Retinal pigment epithelial cell (primary cell): ENCODE measurements around the gene OAF.
"Not testable (repeated sequence)": the region's sequence is repeated elsewhere in the genome, so short reads cannot be mapped to it uniquely, and the experiment has no call there.

Experiments used
- DNase-seq: peaks from one replicate; pipeline ENCODE4 v3.0.0-alpha.2; 2010; ENCODE audit warnings: low read depth
- H3K4me3 ChIP-seq: 2 replicates; pipeline ENCODE4 v1.5.1; 2011; ENCODE audit warnings: mild to moderate bottlenecking, low read length, control low read depth, moderate library complexity
- TF ChIP-seq, protein P1 (sequence below): conservative IDR thresholded peaks from 2 replicates; pipeline ENCODE4 v1.5.1; 2011; ENCODE audit warnings: low read depth, low read length, control low read depth, inconsistent platforms

The OAF gene

DNA sequence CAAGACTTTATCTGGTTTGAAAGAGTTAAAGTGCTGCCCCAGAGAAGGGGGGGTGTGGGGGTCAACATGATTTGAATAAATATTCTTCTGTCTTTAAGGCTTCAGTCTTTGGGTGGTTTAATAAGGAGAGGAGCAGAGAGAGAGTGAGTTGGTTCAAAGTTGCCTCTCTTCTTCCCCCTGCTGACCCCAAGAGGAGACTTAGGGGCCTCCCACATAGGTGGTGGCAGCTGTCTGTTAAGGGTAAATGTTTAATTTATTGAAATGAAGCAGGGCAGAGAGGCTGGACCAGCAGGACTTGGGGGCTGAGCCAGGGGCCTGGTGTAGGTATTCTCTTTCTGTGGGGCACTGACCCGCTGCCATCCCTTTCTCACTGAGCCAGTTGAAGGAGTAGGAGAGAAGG lies 34.6 kb downstream of the OAF start:
- DNase-seq: no peak
- TF ChIP-seq, protein P1, sequence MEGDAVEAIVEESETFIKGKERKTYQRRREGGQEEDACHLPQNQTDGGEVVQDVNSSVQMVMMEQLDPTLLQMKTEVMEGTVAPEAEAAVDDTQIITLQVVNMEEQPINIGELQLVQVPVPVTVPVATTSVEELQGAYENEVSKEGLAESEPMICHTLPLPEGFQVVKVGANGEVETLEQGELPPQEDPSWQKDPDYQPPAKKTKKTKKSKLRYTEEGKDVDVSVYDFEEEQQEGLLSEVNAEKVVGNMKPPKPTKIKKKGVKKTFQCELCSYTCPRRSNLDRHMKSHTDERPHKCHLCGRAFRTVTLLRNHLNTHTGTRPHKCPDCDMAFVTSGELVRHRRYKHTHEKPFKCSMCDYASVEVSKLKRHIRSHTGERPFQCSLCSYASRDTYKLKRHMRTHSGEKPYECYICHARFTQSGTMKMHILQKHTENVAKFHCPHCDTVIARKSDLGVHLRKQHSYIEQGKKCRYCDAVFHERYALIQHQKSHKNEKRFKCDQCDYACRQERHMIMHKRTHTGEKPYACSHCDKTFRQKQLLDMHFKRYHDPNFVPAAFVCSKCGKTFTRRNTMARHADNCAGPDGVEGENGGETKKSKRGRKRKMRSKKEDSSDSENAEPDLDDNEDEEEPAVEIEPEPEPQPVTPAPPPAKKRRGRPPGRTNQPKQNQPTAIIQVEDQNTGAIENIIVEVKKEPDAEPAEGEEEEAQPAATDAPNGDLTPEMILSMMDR: no peak

DNA sequence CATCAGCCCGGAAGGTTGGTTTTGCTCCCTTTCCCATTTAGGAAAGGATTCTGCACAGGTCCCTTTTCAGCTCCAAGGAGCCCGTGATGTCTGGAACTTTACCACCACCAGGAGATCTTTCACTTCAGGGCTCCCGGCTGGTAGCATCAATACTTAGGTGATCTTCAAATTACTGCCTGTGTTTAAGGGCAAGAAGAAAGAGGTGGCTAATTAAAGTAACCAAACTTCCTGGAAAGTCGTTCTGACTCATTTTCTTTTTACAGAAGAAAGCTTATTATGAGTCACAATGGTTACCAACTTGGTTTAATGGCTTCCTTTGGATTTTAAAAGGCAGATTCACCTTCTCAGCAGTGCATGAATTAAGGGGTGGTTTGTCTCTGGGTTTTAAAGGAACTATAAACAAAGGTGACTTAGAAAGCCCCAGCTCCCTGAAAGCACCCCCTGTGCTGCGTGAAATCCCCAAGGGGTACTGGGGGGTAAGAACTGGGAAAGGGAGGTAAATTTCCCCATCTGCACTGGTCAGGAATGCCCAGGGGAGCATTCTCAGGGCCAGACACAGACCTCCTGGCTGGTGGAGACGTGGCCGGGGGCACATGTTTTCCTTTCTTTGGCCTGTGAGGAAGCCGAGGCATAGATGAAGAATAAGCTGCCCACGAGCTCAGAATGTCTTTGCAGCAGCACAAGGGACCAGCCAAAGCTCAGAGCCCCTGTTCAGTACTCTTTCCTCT lies 37.9 kb downstream of the OAF start:
- TF ChIP-seq, protein P1: no peak
- no peak for DNase-seq
- no peak overlapping the region for H3K4me3 ChIP-seq

More for the DNA sequence above, 34.6 kb downstream of the OAF start:
- no peak overlapping the region for H3K4me3 ChIP-seq

DNA sequence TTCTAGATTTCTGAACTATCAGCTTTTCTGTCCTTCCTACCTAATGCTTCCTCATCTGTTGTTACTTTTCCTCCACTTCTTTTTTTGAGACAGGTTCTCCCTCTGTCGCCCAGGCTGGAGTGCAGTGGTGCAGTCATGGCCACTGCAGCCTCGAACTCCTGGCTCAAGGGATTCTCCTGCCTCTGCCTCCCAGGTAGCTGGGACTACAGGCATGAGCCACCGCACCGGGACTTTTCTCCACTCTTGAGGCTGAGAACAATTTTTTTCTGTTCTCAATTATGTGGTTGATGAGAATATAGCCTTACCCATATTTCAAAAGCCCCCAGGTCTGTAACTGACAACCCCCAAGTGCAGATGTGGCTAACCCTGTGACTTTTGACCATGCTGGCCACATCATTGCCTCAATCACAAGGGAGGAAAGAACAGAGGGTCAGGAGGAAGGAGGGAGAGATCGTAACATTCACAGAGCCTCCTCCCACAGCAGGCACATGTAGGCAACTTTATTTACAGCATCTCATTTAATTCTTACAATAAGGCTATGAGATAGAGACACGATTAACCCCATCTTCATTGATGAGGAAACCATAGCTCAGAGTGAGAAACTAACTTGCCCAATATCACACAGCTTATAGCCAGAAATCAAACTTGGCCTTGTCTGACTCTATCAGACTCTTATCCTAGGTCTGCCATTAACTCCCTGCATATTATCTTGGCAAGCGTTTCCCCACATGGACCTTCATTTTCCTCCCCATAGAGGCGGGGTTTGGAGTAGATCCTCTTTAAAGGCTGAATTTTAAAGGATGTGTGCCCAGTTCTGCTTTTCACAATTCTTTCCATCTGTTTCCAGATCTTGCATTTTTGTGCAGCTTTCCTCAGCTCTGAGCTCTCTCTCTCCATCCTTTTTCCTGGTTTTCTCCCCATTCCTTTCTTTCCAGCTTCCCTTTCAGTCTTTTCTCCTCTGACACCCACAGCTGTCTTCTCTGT lies 38.7 kb downstream of the OAF start:
- TF ChIP-seq, protein P1: no peak
- H3K4me3 ChIP-seq: no peak overlapping the region
- no peak for DNase-seq

DNA sequence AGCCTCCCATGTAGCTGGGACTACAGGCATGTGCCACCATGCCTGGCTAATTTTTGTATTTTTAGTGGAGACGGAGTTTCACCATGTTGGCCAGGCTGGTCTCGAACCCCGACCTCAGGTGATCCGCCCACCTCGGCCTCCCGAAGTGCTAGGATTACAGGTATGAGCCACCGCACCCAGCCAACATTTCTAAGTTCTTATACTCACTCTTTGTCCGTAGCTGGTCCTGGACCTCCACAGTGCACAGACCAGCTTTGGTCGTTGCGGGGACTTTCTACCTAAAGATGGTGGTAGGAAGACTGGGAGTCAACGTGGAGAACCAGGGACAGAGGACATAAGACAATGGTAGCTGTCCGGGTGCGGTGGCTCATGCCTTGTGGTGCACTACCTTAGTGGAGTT lies 42.5 kb downstream of the OAF start:
- DNase-seq, H3K4me3 ChIP-seq: not testable (repeated sequence)

DNA sequence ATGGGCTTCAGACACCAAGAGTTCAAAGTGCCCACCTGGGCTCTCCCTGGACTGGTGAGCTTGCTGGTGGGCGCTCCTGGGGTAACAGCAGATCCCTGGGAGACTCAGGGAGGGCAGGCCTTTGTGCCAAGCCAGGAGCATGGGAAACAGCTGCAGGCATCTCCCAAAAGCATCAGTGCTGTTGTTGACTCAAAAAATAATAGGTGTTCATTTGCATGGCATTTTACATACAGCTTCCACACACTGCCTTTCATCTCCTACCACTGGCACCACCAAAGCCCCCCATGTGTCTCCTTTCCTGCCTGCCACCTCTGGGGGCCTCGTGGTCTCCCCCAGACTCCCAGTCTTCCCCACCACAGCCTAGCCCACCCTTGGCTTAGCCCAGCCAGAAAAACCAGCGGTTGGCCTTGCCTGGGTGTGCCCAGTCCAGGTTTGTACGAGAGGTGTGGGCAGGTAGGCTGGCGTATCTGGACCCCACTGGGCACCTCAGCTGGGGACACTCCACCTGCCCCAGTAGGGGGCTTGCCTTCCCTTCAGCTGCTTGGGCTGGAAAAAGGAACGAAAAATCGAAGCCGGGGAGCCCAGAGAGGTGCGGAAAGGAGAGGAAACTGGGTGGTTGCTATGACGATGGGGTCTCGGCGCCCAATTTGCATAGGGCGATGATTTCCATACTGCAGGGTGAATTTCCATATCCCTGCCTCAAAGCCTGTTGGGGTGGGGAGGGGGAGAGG lies 44.1 kb downstream of the OAF start:
- DNase-seq: no peak
- TF ChIP-seq, protein P1: no peak
- no peak overlapping the region for H3K4me3 ChIP-seq

DNA sequence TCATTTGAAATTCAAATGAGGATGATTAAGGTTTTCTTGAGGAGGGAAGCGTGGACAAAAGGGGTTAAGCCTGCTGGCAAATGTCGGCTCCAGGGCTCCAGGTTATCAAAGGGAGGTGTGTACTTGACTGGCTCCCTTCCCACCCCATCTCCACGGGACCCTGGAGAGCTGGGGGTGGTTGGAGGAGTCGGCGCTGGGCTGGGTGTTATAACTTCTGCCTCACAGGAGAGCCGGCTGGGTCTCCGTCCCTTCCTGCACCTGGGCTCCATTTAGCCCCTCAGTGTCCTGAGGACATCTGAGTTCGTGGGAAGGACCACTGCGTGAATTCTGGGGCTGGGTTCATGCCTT lies 44.7 kb downstream of the OAF start:
- TF ChIP-seq, protein P1: no peak
- no peak overlapping the region for H3K4me3 ChIP-seq
- DNase-seq: no peak

DNA sequence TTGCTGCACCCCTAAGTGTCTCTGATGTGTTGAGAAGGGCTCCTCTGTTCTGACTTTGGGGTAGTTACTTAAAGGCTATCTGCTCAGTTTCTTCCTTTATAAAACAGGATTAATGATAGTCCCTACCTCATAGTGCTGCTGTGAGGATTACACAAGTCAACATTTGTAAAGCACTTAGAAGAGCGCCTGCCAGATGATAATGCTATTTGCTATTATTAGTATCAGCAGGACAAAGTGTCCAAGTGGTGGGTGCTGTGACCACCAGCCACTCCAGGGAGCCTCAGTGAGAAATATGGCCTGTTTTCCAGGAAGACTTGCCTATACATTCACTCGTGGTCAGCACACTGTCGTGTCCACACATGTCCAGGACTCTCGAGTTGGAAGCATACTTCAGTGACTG lies 45.3 kb downstream of the OAF start:
- no peak for DNase-seq
- no peak overlapping the region for H3K4me3 ChIP-seq
- TF ChIP-seq, protein P1: no peak
